ENCODE measurements around the gene CDC42EP3. TPM values are rescaled to one million over a fixed set of nuclear protein-coding genes. Genes with fewer than 3 reads are reported as not detected.

The CDC42EP3 gene
- total RNA-seq, 6 experiments from 2014 or later = 159 to 248 (median 201) TPM

- DNase-seq = no peak
- H3K4me1 Mint-ChIP-seq (ENCODE audit: low read depth) = peaks cover 100% of the 10 kb centered on the region
- no peaks in the 10 kb centered on the region for H3K9me3 Mint-ChIP-seq
- H3K27me3 Mint-ChIP-seq (ENCODE audit: insufficient read depth) = no peaks in the 10 kb centered on the region; the same call in 1 of the 2 replicates
- peak overlapping the region; percentile 61 for H3K27ac Mint-ChIP-seq
- H3K36me3 Mint-ChIP-seq (ENCODE audit: low read depth) = peaks cover 77% of the 10 kb centered on the region
- no peak for TF ChIP-seq CTCF (IDR thresholded peaks at IDR 0.05)
- H3K4me3 Mint-ChIP-seq = peak overlapping the region; percentile 66
Measured at GRCh38 chr2:37656512-37657423, 14.7 kb downstream of the CDC42EP3 start.

GRCh38 chr2:37654932-37655841 is 16.3 kb downstream of the CDC42EP3 start:
- no peaks in the 10 kb centered on the region for H3K9me3 Mint-ChIP-seq
- H3K27ac Mint-ChIP-seq = peak overlapping the region; percentile 87
- H3K4me1 Mint-ChIP-seq (ENCODE audit: low read depth) = peaks cover 100% of the 10 kb centered on the region
- H3K36me3 Mint-ChIP-seq (ENCODE audit: low read depth) = peaks cover 74% of the 10 kb centered on the region
- H3K4me3 Mint-ChIP-seq = peak overlapping the region; percentile 62
- peaks cover under 1% of the 10 kb centered on the region for H3K27me3 Mint-ChIP-seq (ENCODE audit: insufficient read depth)
- no peak for TF ChIP-seq CTCF (IDR thresholded peaks at IDR 0.05)
- DNase-seq = no peak

DNA sequence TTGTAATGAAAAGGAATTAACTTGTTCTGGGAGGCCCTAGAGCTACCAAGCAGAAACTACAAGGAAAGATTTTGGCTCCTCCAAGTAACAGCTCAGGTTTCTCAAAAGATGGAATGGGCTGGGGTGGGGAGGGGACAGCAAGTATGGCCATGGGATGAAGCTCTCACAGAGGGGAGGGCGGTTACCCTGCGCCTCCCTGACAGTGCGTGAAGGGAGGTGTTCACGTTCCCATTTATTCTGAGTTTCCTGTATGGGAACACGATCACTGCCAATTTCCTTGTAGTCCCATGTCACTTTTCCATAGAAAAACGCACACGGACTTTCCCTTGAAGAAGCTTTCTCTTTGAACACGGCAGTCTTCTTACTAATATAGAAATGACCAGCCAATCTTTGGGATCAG is 17.0 kb downstream of the CDC42EP3 start:
- Mint-ChIP-seq H3K4me3 (peak overlapping the region; percentile 62), H3K36me3 (ENCODE audit: low read depth) (peaks cover 74% of the 10 kb centered on the region), H3K4me1 (ENCODE audit: low read depth) (peaks cover 100% of the 10 kb centered on the region), H3K27ac (peak overlapping the region; percentile 87), H3K9me3 (no peaks in the 10 kb centered on the region), H3K27me3 (ENCODE audit: insufficient read depth) (peaks cover 1% of the 10 kb centered on the region)
- no peak for DNase-seq
- no peak for TF ChIP-seq CTCF (IDR thresholded peaks at IDR 0.05)

GRCh38 chr2:37653805-37654378 is 17.6 kb downstream of the CDC42EP3 start:
- no peak for TF ChIP-seq CTCF (IDR thresholded peaks at IDR 0.05)
- Mint-ChIP-seq H3K4me1 (ENCODE audit: low read depth) (peaks cover 100% of the 10 kb centered on the region), H3K4me3 (peak overlapping the region; percentile 62), H3K27ac (peak overlapping the region; percentile 87), H3K9me3 (no peaks in the 10 kb centered on the region), H3K27me3 (ENCODE audit: insufficient read depth) (peaks cover 1% of the 10 kb centered on the region), H3K36me3 (ENCODE audit: low read depth) (peaks cover 73% of the 10 kb centered on the region)
- no peak for DNase-seq

- Mint-ChIP-seq H3K9me3 (no peaks in the 10 kb centered on the region), H3K36me3 (ENCODE audit: low read depth) (peaks cover 75% of the 10 kb centered on the region), H3K27me3 (ENCODE audit: insufficient read depth) (peaks cover 1% of the 10 kb centered on the region), H3K27ac (peak overlapping the region; percentile 85), H3K4me1 (ENCODE audit: low read depth) (peaks cover 100% of the 10 kb centered on the region), H3K4me3 (peak overlapping the region; percentile 65)
- TF ChIP-seq CTCF (IDR thresholded peaks at IDR 0.05) = no peak
- no peak for DNase-seq
Measured at GRCh38 chr2:37653093-37653492, 18.3 kb downstream of the CDC42EP3 start.

Measured in HFFc6 (cell line).